GM18951 (cell line): ENCODE measurements around the gene SF3B5.
"Not testable (repeated sequence)": the region's sequence is repeated elsewhere in the genome, so short reads cannot be mapped to it uniquely, and the experiment has no call there.

Source experiments
- POLR2A ChIP-seq: IDR thresholded peaks from 4 replicates; pipeline ENCODE4 v1.6.1; 2011; ENCODE audit warnings: mild to moderate bottlenecking; ENCODE audit not compliant: insufficient read length, insufficient read depth; ENCODE audit errors: extremely low read depth
- in situ Hi-C: fragments of 300-500 bp; cut with MboI; formaldehyde crosslinking; loops from one replicate; pipeline ENCODE4 v1.12.0; 2022; ENCODE audit warnings: low sequenced_read_pairs, mixed read lengths, inconsistent platforms; ENCODE audit not compliant: unreplicated experiment

Gene SF3B5

GRCh38 chr6:144066255-144066654 is 29.1 kb downstream of the SF3B5 start:
- no peak for TF ChIP-seq POLR2A
- in situ Hi-C loops, result no loop called here

DNA sequence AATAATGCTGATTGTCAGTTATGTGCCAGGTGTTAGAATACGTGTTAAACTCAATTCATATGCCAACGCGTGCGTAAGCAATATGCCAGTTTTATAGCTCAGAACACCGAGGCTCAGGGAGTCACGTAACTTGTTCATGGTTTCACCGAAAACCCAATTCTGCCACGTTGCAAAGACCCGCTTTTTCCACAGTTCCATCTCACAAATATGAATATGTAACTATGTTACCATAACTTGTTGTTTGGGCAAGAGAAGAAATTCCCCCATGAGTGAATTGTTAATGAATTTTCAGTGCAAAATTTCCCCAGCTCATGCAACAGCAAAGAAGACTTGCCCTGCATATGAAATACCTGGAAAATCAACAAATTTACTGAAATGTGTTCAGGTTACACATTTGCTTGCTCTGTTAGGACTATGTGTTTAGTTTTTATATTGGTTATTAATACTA is 30.1 kb downstream of the SF3B5 start:
- in situ Hi-C loops, result no loop called here
- no peak for TF ChIP-seq POLR2A

DNA sequence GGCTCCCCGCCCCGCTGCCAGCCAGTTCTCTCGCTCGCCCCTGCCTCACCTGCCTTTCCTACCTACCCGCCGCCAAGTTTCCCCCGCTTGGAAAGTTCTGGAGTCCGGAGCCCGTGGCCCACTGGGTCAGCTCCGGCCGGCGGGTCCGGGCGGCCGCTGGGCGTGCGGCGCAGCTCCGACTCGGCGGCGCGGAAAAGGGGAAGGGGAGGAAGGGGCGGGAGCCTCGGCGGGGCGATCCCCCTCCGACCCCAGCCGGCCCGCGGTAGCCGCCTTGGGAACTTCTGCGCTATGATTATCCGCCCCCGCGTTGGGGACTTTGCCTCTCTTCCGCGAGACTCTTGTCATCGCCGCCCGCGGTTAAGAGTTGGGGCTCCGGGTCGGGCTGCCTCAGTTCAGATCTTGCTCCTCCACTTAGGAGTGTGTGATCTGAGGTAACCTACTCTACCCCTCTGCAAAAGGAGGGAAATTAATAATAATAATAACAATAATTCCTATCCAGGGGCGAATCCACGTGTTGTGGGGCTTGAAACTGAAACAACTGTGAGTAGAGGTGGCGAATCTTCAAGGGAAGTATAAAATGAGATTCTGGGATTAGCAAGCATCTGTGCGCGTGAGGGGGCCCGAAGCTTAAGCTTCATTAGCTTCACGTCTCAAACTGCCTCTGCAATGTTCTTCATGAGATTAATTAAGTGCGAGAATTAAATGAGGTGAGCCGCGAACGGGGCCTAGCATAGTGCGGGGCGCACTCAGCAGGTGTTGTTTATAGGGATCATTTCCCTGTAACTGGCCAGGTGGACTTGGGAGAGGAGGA is 30.8 kb downstream of the SF3B5 start:
- TF ChIP-seq POLR2A, result peak; percentile 20
- in situ Hi-C loops, result no loop called here

- TF ChIP-seq POLR2A, result peak; percentile 95
- in situ Hi-C loops, result no loop called here
These were observed 31.5 kb downstream of the SF3B5 start for GRCh38 chr6:144063744-144064401.

DNA sequence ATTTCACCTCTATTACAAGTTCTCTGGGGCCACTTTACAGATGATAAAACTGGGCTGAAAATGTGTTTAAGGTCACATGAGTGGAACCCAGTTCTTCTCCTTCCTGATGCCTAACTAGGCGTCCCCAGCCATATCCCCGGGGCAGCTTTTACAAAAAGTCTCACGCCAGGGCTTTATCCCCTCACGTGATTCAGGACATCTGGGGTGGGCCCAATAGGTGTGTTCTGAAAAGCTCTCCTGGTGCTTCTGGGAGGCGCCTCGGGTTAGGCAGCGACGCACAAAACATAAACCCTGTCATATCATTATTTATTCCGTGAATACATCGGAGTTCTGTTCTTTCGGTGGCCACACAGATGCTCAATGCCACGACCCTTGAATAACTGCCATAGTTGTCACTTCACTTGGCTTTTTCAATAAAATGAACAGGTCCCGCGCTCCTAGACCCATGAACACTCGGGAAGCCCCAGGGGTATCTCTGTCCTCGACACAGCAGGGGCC is 32.1 kb downstream of the SF3B5 start:
- no peak for TF ChIP-seq POLR2A
- in situ Hi-C loops, result no loop called here

DNA sequence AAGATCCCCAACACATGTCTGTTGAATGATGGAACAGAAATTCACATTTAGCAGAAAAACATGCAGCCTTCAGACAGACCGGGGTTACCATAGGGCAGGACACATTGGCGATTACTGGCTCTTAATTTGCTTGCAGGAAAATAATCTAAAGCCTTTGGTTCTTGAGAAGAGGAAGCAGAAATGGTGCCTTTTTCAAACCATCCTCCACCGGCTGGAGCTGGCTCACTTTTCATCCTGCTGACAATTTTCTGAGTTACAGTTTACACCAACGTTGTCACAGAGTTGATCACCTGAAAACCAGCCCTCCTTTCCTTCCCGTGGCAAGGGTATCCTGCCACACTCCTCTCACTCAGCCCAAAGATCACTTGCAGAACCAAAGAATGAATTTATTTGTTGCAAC is 32.6 kb downstream of the SF3B5 start:
- in situ Hi-C loops, result no loop called here
- TF ChIP-seq POLR2A, result no peak

- no peak for TF ChIP-seq POLR2A
- in situ Hi-C loops, result no loop called here
These were observed 36.2 kb downstream of the SF3B5 start for GRCh38 chr6:144059139-144059538.

DNA sequence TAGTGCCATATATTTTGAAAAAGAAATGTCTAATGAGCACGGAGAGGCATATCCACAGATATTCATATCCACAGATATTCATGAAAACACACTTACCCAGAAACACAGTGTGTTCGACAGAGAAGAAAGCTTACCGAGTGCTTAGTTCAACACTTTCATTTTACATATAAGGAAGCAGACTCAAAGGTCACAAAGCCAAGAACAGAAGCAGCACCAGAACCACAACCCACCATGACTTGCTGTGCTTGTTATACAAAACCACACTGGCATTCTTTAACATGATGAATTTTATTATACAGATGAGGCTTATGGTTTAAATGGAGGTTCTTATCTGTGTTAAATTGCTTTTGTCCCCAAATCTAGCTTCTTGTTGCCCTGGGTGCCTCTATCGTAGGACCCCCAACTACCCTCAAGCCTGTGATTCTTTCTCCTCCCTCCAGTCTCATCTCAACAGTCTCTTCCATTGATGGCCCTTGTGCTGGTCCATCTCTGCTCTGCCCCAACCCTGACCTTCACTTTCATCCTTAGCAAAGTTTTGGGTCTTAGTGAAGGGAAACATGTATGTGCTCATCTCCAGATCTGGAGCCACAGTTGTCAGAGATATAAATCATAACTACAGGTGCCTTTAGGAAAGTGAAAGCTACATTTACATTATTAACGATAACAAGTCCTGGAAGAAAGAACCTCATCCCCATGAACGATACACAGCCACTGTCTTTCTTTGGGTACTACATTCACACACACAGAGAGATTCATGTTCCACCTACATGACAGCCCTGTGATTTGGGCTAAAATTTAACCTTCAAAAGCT is 40.0 kb downstream of the SF3B5 start:
- in situ Hi-C loops, result no loop called here
- no peak for TF ChIP-seq POLR2A

GRCh38 chr6:144053601-144054000 is 41.8 kb downstream of the SF3B5 start:
- in situ Hi-C loops, result no loop called here
- TF ChIP-seq POLR2A, result no peak

DNA sequence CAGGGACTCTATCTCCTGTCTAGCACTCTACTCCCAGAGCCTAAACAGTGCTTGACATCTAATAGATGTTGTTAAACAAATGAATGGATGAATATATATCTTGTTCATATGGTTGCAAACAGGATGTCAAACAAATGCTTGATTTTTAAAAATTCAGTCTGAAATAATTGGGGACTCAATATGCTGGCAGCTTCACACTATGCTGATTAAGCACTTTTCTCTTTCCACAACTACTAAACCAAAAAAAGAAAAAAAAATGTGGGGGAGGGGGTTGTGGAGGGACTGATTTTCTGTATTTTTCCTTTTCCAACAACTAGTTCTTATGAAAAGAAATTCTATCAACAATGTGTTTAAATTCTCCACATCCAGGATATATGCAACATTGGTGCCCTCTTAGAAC is 42.9 kb downstream of the SF3B5 start:
- TF ChIP-seq POLR2A, result no peak
- in situ Hi-C loops, result no loop called here

- TF ChIP-seq POLR2A, result no peak
- in situ Hi-C loops, result no loop called here
These were observed 46.0 kb downstream of the SF3B5 start for GRCh38 chr6:144049386-144049785.

GRCh38 chr6:144047688-144048087 is 47.7 kb downstream of the SF3B5 start:
- no peak for TF ChIP-seq POLR2A

GRCh38 chr6:144046672-144047071 is 48.7 kb downstream of the SF3B5 start:
- in situ Hi-C loops, result not testable (repeated sequence)

More at GRCh38 chr6:144047688-144048087, 47.7 kb downstream of the SF3B5 start:
- in situ Hi-C loops, result no loop called here

- in situ Hi-C loops, result not testable (repeated sequence)
These were observed 50.4 kb downstream of the SF3B5 start for GRCh38 chr6:144044989-144045388.
